Mesendoderm (in vitro differentiated cells): ENCODE measurements around the gene ACOX3.
"Not testable (repeated sequence)": the region's sequence is repeated elsewhere in the genome, so short reads cannot be mapped to it uniquely, and the experiment has no call there.

Source experiments
- DNase-seq: peaks from one replicate; pipeline ENCODE4 v3.0.0; 2013
- H2AK5ac ChIP-seq: 2 replicates; pipeline ENCODE4 v1.6.1; 2013; ENCODE audit warnings: low read length, inconsistent platforms
- H2BK120ac ChIP-seq: 2 replicates; pipeline ENCODE4 v1.6.1; 2013; ENCODE audit warnings: low read depth, mild to moderate bottlenecking, low read length, moderate library complexity, mixed read lengths
- H2BK15ac ChIP-seq: replicated peaks from 2 replicates; pipeline ENCODE4 v1.6.1; 2013; ENCODE audit warnings: low read depth, mild to moderate bottlenecking, moderate library complexity
- H2BK5ac ChIP-seq: 2 replicates; pipeline ENCODE4 v1.6.1; 2013; ENCODE audit warnings: low read length, inconsistent platforms
- H3K18ac ChIP-seq: 2 replicates; pipeline ENCODE4 v1.6.1; 2013; ENCODE audit warnings: mild to moderate bottlenecking, low read length, mixed read lengths
- H3K23ac ChIP-seq: one replicate; pipeline ENCODE4 v1.6.1; 2013; ENCODE audit warnings: low read length
- H3K27ac ChIP-seq: 2 replicates; pipeline ENCODE4 v1.5.1; 2013; ENCODE audit warnings: low read depth, mild to moderate bottlenecking, inconsistent platforms, low read length, moderate library complexity
- H3K27me3 ChIP-seq: 2 replicates; pipeline ENCODE4 v1.6.1; 2013; ENCODE audit warnings: low read length, control low read depth, mild to moderate bottlenecking, inconsistent platforms; ENCODE audit not compliant: insufficient read depth, poor library complexity
- H3K36me3 ChIP-seq: 2 replicates; pipeline ENCODE4 v1.6.1; 2013; ENCODE audit warnings: low read length, inconsistent platforms; ENCODE audit not compliant: control insufficient read depth, insufficient read depth
- H3K4ac ChIP-seq: one replicate; pipeline ENCODE4 v1.6.1; 2013; ENCODE audit warnings: low read depth, mild to moderate bottlenecking, low read length, moderate library complexity
- H3K4me1 ChIP-seq: 2 replicates; pipeline ENCODE4 v1.6.1; 2013; ENCODE audit warnings: low read depth, low read length, inconsistent platforms; ENCODE audit not compliant: control insufficient read depth
- H3K4me2 ChIP-seq: 2 replicates; pipeline ENCODE4 v1.6.1; 2013; ENCODE audit warnings: low read length
- H3K4me3 ChIP-seq: 2 replicates; pipeline ENCODE4 v1.5.1; 2013; ENCODE audit warnings: mild to moderate bottlenecking, low read length
- H3K56ac ChIP-seq: one replicate; pipeline ENCODE4 v1.6.1; 2013; ENCODE audit warnings: low read length
- H3K79me1 ChIP-seq: 2 replicates; pipeline ENCODE4 v1.6.1; 2013; ENCODE audit warnings: low read length, inconsistent platforms
- H3K79me2 ChIP-seq: 2 replicates; pipeline ENCODE4 v1.6.1; 2013; ENCODE audit warnings: mild to moderate bottlenecking, low read length; ENCODE audit not compliant: control insufficient read depth, insufficient read depth
- H3K9ac ChIP-seq: 2 replicates; pipeline ENCODE4 v1.6.1; 2013; ENCODE audit warnings: low read length, inconsistent platforms
- H4K5ac ChIP-seq: one replicate; pipeline ENCODE4 v1.6.1; 2013; ENCODE audit warnings: low read length
- H4K8ac ChIP-seq: one replicate; pipeline ENCODE4 v1.6.1; 2013; ENCODE audit warnings: low read depth, mild to moderate bottlenecking, control low read depth, low read length, moderate library complexity
- WGBS: extraction: QIAGEN DNeasy Blood & Tissue Kit; methylation state at CpG from one replicate; pipeline ENCODE4 v1.1.7; 2013; ENCODE audit warnings: low lambda C conversion rate, missing lambda C conversion rate; ENCODE audit not compliant: insufficient coverage; ENCODE audit errors: extremely low coverage; 5-methylcytosine and 5-hydroxymethylcytosine counted together

The ACOX3 gene

GRCh38 chr4:8427761-8428287 is 12.7 kb downstream of the ACOX3 start:
- DNase-seq, result peak; percentile 58
- Histone ChIP-seq H4K5ac (no peak overlapping the region), H3K56ac (peak overlapping the region; percentile 98), H3K4ac (no peak overlapping the region), H3K27ac (no peak overlapping the region), H3K4me2 (peak overlapping the region; percentile 51), H2BK5ac (no peak overlapping the region), H4K8ac (no peak overlapping the region), H3K79me1 (no peaks in the 10 kb centered on the region), H3K18ac (peak overlapping the region; percentile 80), H3K79me2 (no peaks in the 10 kb centered on the region), H3K9ac (peak overlapping the region; percentile 93), H3K23ac (no peak overlapping the region), H2BK120ac (peak overlapping the region; percentile 10), H2BK15ac (no peak overlapping the region), H3K4me1 (peaks cover 6% of the 10 kb centered on the region), H3K36me3 (no peaks in the 10 kb centered on the region), H3K4me3 (peak overlapping the region; percentile 85), H2AK5ac (no peak overlapping the region), H3K27me3 (no peaks in the 10 kb centered on the region)
- WGBS, result no CpG with 5 or more reads among the region's 21 CpGs

- no peak overlapping the region for H3K27ac ChIP-seq
- H4K8ac ChIP-seq, result no peak overlapping the region
- no peak overlapping the region for H3K18ac ChIP-seq
- no peak overlapping the region for H3K4ac ChIP-seq
- no peak overlapping the region for H2BK5ac ChIP-seq
- no peak overlapping the region for H2BK120ac ChIP-seq
- no peaks in the 10 kb centered on the region for H3K79me2 ChIP-seq
- H4K5ac ChIP-seq, result no peak overlapping the region
- H3K79me1 ChIP-seq, result no peaks in the 10 kb centered on the region
- peaks cover 6% of the 10 kb centered on the region for H3K4me1 ChIP-seq
- DNase-seq, result no peak
- no peak overlapping the region for H3K4me3 ChIP-seq
- peak overlapping the region; percentile 93 for H3K9ac ChIP-seq
- H3K36me3 ChIP-seq, result no peaks in the 10 kb centered on the region
- H3K23ac ChIP-seq, result no peak overlapping the region
- no peak overlapping the region for H2AK5ac ChIP-seq
- H3K4me2 ChIP-seq, result no peak overlapping the region
- WGBS, result no CpG with 5 or more reads among the region's 17 CpGs
- H3K27me3 ChIP-seq, result no peaks in the 10 kb centered on the region
- no peak overlapping the region for H3K56ac ChIP-seq
- no peak overlapping the region for H2BK15ac ChIP-seq
Observed at GRCh38 chr4:8427262-8427661, 13.3 kb downstream of the ACOX3 start.

GRCh38 chr4:8422786-8423185 is 17.7 kb downstream of the ACOX3 start:
- Histone ChIP-seq H2AK5ac (no peak overlapping the region), H4K5ac (no peak overlapping the region), H2BK120ac (no peak overlapping the region), H3K36me3 (no peaks in the 10 kb centered on the region), H3K4ac (no peak overlapping the region), H3K27me3 (no peaks in the 10 kb centered on the region), H3K4me1 (no peaks in the 10 kb centered on the region), H3K27ac (no peak overlapping the region), H3K4me2 (no peak overlapping the region), H3K4me3 (no peak overlapping the region), H3K56ac (no peak overlapping the region), H3K9ac (no peak overlapping the region), H3K79me1 (no peaks in the 10 kb centered on the region), H3K79me2 (no peaks in the 10 kb centered on the region), H3K18ac (no peak overlapping the region), H2BK5ac (no peak overlapping the region), H4K8ac (no peak overlapping the region), H3K23ac (no peak overlapping the region), H2BK15ac (no peak overlapping the region)
- WGBS, result no CpG with 5 or more reads among the region's 5 CpGs
- no peak for DNase-seq

- H3K27me3 ChIP-seq, result no peaks in the 10 kb centered on the region
- no peak overlapping the region for H3K27ac ChIP-seq
- no peak overlapping the region for H4K5ac ChIP-seq
- no peak overlapping the region for H3K9ac ChIP-seq
- DNase-seq, result no peak
- no peak overlapping the region for H3K4me3 ChIP-seq
- no peak overlapping the region for H3K18ac ChIP-seq
- no peak overlapping the region for H4K8ac ChIP-seq
- H3K79me1 ChIP-seq, result peaks cover under 1% of the 10 kb centered on the region
- H2BK5ac ChIP-seq, result no peak overlapping the region
- no peaks in the 10 kb centered on the region for H3K4me1 ChIP-seq
- no peak overlapping the region for H2AK5ac ChIP-seq
- H3K56ac ChIP-seq, result no peak overlapping the region
- H3K79me2 ChIP-seq, result no peaks in the 10 kb centered on the region
- H3K4me2 ChIP-seq, result no peak overlapping the region
- no peak overlapping the region for H3K23ac ChIP-seq
- H3K4ac ChIP-seq, result no peak overlapping the region
- H2BK120ac ChIP-seq, result no peak overlapping the region
- no CpG with 5 or more reads among the region's 4 CpGs for WGBS
- H3K36me3 ChIP-seq, result no peaks in the 10 kb centered on the region
- no peak overlapping the region for H2BK15ac ChIP-seq
Observed at GRCh38 chr4:8422327-8422726, 18.2 kb downstream of the ACOX3 start.

GRCh38 chr4:8420151-8420550 is 20.4 kb downstream of the ACOX3 start:
- H3K79me2 ChIP-seq, H2AK5ac ChIP-seq, H4K8ac ChIP-seq, H2BK120ac ChIP-seq, H3K4ac ChIP-seq, H3K4me1 ChIP-seq, H3K4me3 ChIP-seq, H3K23ac ChIP-seq, H3K79me1 ChIP-seq, DNase-seq, H3K27me3 ChIP-seq, H3K56ac ChIP-seq, H4K5ac ChIP-seq, H3K36me3 ChIP-seq, H3K9ac ChIP-seq, H2BK5ac ChIP-seq, H3K27ac ChIP-seq, H3K4me2 ChIP-seq, H3K18ac ChIP-seq, H2BK15ac ChIP-seq: not testable (repeated sequence)

- Histone ChIP-seq H4K8ac (no peak overlapping the region), H4K5ac (no peak overlapping the region), H3K9ac (no peak overlapping the region), H3K27ac (no peak overlapping the region), H2BK15ac (no peak overlapping the region), H3K79me2 (no peaks in the 10 kb centered on the region), H3K79me1 (peaks cover 3% of the 10 kb centered on the region), H2AK5ac (no peak overlapping the region), H3K4me3 (no peak overlapping the region), H3K4me2 (no peak overlapping the region), H3K36me3 (peaks cover 3% of the 10 kb centered on the region), H3K56ac (no peak overlapping the region), H2BK5ac (no peak overlapping the region), H3K18ac (no peak overlapping the region), H3K23ac (no peak overlapping the region), H3K4me1 (no peaks in the 10 kb centered on the region), H3K4ac (no peak overlapping the region), H2BK120ac (no peak overlapping the region), H3K27me3 (no peaks in the 10 kb centered on the region)
- no peak for DNase-seq
- no CpG with 5 or more reads among the region's 12 CpGs for WGBS
Observed at GRCh38 chr4:8419222-8420041, 21.1 kb downstream of the ACOX3 start.
